EH (cell line): ENCODE measurements around the gene ZNF264.

Experiments used
- DNase-seq: peaks from one replicate; pipeline ENCODE4 v3.0.0-alpha.2; 2015; ENCODE audit warnings: low read depth

Gene ZNF264

DNA sequence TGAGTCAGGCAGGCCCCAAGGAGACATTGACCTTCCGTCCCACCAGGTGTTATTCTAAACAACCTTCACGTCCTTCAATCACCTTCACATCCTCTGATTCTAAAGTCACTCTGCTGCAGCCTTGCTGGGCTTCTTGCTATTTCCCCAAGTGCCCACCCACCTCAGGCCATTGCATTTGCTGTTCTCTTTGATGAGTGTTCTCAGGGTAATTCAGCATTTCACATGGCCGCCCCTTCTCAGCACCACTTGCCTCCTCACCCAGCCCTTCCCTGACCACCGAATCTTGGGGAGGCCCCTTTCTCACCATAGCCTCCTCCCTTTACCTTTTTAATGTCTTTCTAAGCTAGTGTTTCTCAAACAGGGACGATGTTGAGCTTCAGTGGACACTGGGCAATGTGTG is 53.8 kb downstream of the ZNF264 start:
- DNase-seq = no peak

- DNase-seq = no peak
Observed at GRCh38 chr19:57245959-57246358, 54.7 kb downstream of the ZNF264 start.

DNA sequence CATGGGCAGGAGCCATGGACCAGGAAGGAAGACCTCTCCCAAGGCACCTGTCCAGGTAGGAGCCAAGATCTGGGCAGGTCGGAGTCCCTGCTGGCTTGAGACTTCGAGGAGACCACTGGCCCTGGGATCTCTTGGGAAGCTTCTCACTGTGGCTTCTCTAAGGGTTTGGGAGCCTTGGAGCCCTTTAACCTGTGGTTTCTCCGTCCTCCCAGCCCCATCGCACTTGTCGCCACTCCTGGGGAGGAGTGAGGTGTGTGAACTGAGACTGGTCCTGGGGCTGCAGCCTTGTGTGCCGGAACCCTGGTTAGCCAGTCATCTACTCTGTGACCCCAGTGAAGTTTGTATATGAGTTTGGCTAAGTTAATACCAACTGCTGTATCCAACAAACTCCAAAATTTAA is 57.3 kb downstream of the ZNF264 start:
- DNase-seq = no peak

DNA sequence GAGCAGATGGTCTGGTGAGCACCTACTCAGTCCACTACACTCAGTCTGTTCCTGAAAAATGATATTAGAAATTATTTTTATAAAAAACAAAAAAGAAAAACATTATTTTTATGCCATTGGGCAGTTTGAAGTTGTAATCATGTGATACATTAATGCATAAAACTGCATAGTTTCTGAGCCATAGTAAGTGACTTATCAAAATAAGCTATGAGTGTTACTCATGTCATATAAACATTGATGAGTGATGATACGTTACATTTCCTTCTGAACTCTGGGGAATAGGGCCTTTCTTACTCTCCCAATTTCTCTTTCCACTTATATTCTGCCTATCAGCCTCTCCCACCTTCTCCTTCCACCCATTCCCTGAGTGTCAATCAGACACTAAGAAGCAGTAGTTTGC is 58.0 kb downstream of the ZNF264 start:
- peak; percentile 4 for DNase-seq

GRCh38 chr19:57253767-57254166 is 62.5 kb downstream of the ZNF264 start:
- DNase-seq = peak; percentile 15

DNA sequence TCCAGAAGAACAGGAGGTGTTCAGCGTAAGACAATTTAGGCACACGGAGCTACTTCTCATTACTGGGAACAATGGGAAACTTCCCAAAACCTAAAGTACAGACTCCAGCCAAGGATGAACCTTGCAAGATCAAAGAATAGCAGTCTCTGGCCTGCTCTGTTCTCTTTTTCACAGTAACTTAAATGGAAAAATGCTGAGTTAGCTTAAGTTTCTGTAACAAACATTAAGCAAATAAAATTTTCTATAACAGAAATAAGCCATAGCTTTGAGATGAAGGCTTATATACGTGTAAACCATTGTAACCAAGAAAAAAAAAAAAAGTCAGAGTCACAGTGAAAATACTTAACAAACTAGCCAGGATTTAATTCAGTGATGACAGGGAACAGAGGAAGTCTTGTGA is 70.7 kb downstream of the ZNF264 start:
- no peak for DNase-seq

GRCh38 chr19:57263244-57263741 is 72.0 kb downstream of the ZNF264 start:
- no peak for DNase-seq

- DNase-seq = peak; percentile 9
Observed at GRCh38 chr19:57267291-57267690, 76.0 kb downstream of the ZNF264 start.

DNA sequence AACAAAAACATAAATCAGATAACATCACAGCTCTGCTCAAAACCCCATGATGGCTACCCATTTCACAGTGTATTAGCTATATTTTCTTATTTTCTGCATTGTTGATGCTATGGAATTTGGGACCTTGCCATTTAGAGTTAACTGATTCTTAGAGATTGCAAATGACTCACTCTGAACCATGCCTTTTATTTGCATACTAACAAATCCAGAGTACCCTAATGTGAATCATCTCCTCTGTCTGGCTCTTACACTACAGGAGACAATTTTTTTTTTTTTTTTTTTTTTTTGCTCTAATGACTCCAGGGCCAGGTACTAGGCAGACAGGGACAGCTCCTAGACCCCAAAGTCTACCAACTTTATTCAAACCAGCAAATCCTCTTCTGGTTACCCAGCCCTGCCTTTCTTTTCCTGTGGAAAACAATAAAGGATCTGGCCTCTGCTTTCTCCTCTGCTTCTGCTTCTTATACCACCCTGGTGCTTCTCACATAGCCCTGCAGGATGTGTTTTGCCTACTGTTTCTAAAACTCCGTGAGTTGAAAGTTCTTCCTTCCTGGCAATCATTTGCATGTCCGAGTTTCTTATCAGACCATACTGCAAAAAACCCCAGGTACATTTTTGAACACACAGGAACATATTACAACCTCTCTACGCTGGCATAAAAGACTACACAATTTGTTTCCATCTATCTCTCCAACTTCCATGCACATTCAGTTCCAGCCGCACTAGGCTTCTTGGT is 78.4 kb downstream of the ZNF264 start:
- peak; percentile 95 for DNase-seq

- no peak for DNase-seq
Observed at GRCh38 chr19:57271280-57271679, 80.0 kb downstream of the ZNF264 start.
